ENCODE measurements around the gene PPP1R15A.
A peak's percentile ranks its signal among the peaks of the same experiment; 100 is the strongest.
"Not testable (repeated sequence)": the region's sequence is repeated elsewhere in the genome, so short reads cannot be mapped to it uniquely, and the experiment has no call there.

PPP1R15A gene

DNA sequence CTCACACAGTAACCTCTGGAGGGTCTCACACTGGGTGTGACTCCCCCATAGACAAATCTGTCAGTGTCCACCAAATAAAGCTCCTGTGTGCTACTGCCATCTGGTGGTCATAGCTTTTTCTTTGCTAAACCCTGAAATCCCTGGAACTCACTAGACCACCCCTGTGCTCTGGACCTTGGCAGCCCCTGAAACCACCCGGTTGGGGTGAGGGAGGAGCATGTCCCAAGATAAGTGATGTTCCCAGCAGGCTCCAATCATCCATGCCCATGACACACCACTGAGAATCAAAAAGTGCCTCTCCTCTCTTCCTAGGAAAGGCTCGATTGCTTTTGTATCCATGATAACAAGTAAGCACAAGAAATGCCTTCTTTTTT is 29.4 kb upstream of the PPP1R15A start:
- TF ChIP-seq, protein P1, sequence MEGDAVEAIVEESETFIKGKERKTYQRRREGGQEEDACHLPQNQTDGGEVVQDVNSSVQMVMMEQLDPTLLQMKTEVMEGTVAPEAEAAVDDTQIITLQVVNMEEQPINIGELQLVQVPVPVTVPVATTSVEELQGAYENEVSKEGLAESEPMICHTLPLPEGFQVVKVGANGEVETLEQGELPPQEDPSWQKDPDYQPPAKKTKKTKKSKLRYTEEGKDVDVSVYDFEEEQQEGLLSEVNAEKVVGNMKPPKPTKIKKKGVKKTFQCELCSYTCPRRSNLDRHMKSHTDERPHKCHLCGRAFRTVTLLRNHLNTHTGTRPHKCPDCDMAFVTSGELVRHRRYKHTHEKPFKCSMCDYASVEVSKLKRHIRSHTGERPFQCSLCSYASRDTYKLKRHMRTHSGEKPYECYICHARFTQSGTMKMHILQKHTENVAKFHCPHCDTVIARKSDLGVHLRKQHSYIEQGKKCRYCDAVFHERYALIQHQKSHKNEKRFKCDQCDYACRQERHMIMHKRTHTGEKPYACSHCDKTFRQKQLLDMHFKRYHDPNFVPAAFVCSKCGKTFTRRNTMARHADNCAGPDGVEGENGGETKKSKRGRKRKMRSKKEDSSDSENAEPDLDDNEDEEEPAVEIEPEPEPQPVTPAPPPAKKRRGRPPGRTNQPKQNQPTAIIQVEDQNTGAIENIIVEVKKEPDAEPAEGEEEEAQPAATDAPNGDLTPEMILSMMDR (IDR thresholded peaks at IDR 0.05; ENCODE audit: insufficient read depth, low read depth, low read length, missing control alignments): peak; percentile 75
- no peak overlapping the region for H3K4me3 ChIP-seq (ENCODE audit: low read length)
- DNase-seq (ENCODE audit: low read depth): peak; percentile 53

DNA sequence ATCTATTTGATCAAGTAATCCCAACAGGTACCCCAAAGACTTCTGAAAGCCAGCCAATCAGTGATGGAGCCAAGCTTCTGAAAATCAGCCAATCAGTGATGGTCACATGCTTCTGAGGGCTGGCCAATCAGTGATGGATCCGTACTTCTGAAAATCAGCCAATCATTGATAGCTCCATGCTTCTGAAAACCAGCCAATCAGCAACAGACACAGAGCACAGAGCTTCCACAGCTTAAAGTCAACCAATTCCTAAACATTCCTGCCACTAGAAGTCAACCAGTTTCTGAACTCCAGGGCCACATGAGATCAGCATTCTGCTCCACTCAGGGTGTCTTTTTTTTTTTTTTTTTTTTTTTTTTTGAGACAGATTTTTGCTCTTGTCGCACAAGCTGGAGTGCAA is 27.7 kb upstream of the PPP1R15A start:
- DNase-seq (ENCODE audit: low read depth): peak; percentile 49
- TF ChIP-seq, protein P1 (IDR thresholded peaks at IDR 0.05; ENCODE audit: insufficient read depth, low read depth, low read length, missing control alignments): peak; percentile 6
- H3K4me3 ChIP-seq (ENCODE audit: low read length): no peak overlapping the region

DNA sequence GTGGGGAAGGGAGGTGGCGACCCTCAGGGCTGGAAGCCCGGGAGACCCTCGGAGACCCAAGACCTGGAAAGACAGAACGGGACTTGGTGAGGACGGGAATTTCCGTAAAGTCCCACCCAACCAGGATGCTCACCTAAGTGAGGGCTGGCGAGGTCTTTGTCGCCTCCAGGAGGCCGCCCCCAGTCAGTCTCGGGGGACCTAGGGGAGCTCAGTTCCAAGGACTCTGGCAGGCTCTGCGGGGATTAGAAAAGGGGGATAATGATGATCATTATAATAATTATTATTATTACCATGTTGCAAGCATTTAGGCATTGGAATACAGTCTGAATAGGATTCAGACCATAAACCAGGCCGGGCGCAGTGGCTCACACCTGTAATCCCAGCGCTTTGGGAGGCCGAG is 26.8 kb upstream of the PPP1R15A start:
- no peak overlapping the region for H3K4me3 ChIP-seq (ENCODE audit: low read length)
- DNase-seq (ENCODE audit: low read depth): no peak
- TF ChIP-seq, protein P1 (IDR thresholded peaks at IDR 0.05; ENCODE audit: insufficient read depth, low read depth, low read length, missing control alignments): no peak

DNA sequence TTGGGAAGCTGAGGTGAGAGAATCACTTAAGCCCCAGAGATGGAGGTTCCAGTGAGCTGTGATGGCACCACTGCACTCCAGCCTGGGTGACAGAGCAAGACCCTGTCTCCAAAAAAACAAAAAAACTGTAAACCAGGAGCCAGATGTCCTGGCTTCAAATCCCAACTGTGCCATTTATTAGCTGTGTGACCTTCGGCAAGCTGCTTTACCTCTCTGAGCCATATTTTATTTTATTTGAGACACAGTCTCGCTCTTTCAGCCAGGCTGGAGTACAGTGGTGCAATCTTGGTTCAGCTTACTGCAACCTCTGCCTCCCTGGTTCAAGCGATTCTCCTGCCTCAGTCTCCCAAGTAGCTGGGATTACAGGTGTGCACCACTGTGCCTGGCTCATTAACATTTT is 25.6 kb upstream of the PPP1R15A start:
- not testable (repeated sequence) for DNase-seq (ENCODE audit: low read depth); H3K4me3 ChIP-seq (ENCODE audit: low read length)

DNA sequence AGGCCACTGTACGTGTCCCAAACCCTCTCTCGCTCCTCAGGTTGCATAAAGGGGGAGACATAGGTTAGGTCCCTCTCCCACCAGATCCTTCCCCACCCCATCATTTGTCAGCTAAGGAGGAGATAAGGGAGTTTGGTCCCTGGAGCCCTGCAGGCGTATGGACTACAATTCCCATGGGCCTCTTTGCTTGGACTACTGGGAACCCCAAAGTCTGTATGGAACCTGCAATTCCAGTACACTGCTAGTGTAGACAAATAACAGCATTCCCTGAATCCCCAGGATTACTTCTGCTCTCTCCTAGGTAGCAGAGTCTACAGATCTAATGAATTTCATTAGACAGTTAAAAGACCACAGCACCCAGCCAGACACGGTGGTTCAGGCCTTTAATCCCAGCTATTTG is 19.9 kb upstream of the PPP1R15A start:
- no peak for DNase-seq (ENCODE audit: low read depth)
- TF ChIP-seq, protein P1 (IDR thresholded peaks at IDR 0.05; ENCODE audit: insufficient read depth, low read depth, low read length, missing control alignments): no peak
- H3K4me3 ChIP-seq (ENCODE audit: low read length): no peak overlapping the region

DNA sequence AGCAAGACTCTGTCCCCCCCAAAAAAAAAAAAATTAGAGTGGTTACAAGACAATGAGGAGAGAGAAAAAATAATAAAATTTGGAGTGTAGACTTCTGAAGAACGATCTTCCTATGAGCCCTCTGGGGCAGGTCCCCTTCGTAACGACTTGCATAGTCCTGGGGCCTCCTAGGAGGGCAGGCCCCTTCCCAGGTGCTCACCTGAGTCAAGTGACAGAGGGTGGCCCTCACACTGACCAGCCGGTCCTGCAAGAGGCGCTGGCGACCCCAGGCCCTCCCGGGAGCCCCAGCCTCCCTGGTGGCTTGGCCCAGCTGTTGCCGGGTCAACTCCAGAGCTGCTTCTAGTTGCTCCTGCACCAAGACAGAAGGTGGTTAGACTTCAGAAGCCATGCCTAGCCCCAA is 18.7 kb upstream of the PPP1R15A start:
- DNase-seq (ENCODE audit: low read depth): no peak
- TF ChIP-seq, protein P1 (IDR thresholded peaks at IDR 0.05; ENCODE audit: insufficient read depth, low read depth, low read length, missing control alignments): no peak
- H3K4me3 ChIP-seq (ENCODE audit: low read length): no peak overlapping the region

DNA sequence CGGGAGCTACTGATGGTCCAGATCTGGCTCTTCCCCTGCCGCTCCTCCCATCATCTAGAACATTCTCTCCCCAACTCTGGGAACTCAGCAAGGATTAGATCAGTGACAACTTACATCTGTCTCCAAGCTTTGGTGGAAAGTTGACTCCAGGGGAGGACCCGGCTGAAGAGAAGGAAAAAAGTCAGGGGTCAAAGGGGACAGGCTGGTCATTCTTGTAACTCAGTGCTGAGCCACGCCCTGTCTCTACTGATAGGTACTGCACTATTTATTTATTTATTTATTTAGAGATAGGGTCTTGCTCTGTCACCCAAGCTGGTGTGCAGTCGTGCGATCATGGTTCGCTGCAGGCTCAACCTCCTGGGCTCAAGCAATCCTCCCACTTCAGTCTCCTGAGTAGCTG is 18.1 kb upstream of the PPP1R15A start:
- no peak overlapping the region for H3K4me3 ChIP-seq (ENCODE audit: low read length)
- DNase-seq (ENCODE audit: low read depth): no peak
- TF ChIP-seq, protein P1 (IDR thresholded peaks at IDR 0.05; ENCODE audit: insufficient read depth, low read depth, low read length, missing control alignments): no peak

DNA sequence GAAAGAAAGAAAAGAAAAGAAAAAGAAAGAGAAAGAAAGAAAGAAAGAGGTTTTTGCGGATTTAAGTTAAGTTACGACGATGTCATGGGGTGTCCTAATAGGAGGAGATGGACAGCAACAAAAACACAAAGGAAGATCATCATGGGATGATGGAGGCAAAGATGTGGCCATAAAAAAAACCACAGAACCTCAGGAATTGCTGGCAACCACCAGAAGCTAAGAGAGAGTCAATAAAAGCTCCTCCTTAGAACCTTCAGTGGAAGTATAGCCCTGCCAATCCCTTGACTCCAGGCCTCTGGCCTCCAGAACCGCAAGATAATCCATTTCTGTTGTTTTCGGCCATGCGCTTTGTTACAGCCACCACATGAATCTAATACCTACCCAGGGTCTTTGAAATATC is 15.3 kb upstream of the PPP1R15A start:
- DNase-seq (ENCODE audit: low read depth): no peak
- TF ChIP-seq, protein P1 (IDR thresholded peaks at IDR 0.05; ENCODE audit: insufficient read depth, low read depth, low read length, missing control alignments): no peak
- no peak overlapping the region for H3K4me3 ChIP-seq (ENCODE audit: low read length)
